Activated T-cell treated with anti-CD3 and anti-CD28 coated beads, Interleukin-2, amount 50 U/mL, for 48 hours (primary cell): ENCODE measurements around the gene ESRRB.
A peak's percentile ranks its signal among the peaks of the same experiment; 100 is the strongest.

Experiments used
- DNase-seq, 2 experiments: peaks; one replicate each; pipeline ENCODE4 v3.0.0-alpha.2; 2020

The ESRRB gene

DNA sequence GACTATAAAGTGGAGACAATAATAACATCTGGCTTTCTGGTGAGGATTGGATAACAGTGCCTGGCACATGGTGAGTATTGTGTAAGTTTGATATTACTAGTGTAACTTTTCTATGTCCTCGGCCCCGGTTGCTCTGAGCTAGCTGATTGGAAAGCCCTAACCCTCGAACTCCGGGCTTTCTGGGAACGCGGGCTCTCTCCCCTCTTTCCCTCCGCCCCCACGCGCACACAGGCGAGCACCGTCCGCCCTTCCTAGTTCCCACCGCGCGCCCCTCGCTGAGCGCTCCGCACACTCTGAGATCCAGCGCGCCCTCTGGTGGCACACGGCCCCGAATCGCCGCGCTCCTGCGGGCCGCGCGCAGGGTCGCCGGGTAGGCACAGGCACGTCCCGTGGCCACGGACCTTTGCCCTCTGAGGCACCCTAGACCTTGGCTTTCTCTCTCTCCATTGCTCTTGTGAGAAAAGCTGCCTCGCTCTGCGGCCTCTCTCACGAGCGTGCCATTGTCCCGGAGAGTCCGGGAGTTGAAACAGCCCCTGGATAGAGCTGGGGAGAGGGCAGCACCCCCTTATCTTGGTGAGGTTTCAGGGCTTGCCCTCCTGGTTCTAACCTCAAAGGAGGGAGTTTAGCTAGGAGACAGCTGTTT, 23.2 kb upstream of the ESRRB start:
- DNase-seq: peak; percentile 76 to 78

GRCh38 chr14:76354310-76354709, 21.6 kb upstream of the ESRRB start:
- no peak for DNase-seq

DNA sequence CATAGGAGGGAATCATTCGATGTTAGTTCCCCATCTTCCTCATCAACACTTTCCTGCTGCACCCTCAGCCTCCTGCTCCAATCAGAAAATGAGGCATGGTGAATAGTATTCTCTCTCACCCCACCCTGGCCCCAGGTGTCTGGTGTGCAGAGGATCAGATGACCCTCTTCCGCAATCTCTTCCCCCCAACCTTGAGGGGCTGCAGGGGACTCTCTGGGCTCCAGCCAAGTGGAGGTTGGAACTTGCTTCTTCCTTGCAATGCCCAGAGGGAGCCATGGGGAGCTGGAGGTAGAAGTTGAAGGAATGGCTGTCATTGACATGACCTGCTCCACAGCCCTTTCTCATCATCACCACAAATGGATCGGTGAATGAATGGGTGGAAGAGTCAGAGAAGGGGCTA, 20.2 kb upstream of the ESRRB start:
- no peak for DNase-seq

DNA sequence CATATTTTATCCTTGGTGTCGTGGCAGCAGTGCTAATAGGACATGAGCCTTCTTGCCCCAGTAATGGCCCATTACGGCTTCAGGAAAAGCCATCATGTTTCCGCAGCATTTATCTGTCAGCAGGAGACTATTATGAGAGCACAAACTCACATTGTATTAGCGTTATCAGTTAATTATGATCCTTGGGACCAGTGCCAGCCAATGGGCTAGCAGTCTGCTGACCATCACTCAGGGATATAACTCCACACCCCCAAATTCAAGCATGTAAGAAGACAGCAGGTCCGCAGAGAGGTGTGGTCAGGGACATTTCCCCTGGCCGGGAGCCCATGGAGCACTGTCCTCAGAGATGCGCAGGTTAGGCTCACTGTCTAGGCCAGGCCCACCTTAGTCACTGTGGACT, 4.9 kb upstream of the ESRRB start:
- DNase-seq: no peak

DNA sequence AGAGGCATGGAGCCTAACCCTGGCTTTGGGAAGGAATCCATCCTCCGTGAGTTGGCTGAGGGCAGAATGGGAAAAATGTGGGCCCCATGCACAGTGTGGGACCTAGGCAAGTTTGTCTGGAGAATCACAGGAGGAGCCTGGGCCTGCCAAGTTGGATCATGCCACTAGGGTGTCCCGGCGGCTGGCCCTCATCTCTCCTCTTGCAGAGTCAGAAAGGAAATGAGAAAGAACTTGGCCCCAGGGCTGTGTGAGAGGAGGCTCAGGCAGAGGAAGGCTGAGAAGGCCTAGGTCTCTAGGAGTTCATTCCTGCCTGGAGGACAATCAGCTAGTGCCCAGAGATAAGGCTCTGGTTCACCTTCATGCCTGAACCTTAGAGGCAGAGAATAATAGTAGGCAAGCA, 2.5 kb upstream of the ESRRB start:
- no peak for DNase-seq

DNA sequence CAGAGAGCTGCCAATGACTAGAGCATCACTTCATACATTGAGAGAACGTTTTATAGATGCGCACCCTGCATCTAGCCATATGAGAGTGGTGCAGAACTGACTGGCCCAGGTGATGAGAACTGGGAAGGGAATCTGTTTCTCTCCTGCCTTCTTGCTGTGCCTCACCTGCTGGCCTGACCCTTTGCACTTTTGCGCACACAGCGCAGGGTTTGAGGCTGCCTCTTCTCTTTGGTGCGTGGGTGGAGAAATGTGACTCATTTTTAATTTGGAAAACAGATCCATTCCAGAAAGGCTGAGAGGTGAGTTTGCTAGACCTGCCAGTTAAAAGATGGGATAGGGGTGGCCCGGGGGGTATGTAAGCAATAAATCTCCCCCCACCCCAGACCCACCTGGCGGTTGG, 453 bp upstream of the ESRRB start:
- no peak for DNase-seq

- DNase-seq: no peak
Observed at GRCh38 chr14:76376409-76376877, 506 bp downstream of the ESRRB start.

GRCh38 chr14:76376878-76377734, 1.2 kb downstream of the ESRRB start:
- no peak for DNase-seq

- DNase-seq: no peak
Observed at GRCh38 chr14:76377735-76378074, 1.8 kb downstream of the ESRRB start.

GRCh38 chr14:76380991-76381390, 5.1 kb downstream of the ESRRB start:
- DNase-seq: no peak

- DNase-seq: no peak
Observed at GRCh38 chr14:76381817-76382494, 6.0 kb downstream of the ESRRB start.

- no peak for DNase-seq
Observed at GRCh38 chr14:76382495-76382832, 6.5 kb downstream of the ESRRB start.

GRCh38 chr14:76385435-76385834, 9.5 kb downstream of the ESRRB start:
- no peak for DNase-seq

- peak; percentile 84 to 85 for DNase-seq
Observed at GRCh38 chr14:76386944-76387782, 11.2 kb downstream of the ESRRB start.

DNA sequence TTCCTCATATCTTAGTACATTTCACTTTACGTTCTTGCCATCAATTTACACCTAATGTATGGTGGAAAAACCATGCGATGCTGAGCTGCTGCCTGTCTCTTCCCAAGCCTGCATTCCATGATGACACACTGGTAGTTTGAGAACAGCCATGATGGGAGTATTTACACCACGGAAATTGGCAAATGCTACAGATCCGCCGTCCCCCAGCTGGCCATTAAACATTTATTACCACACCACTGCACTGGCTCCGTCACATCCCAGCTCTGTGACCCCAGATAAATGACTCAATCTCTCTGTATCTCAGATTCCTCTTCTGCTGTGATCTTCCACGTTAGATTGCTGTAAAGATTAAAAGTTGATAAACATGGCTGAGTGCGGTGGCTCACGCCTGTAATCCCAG, 13.9 kb downstream of the ESRRB start:
- DNase-seq: no peak

DNA sequence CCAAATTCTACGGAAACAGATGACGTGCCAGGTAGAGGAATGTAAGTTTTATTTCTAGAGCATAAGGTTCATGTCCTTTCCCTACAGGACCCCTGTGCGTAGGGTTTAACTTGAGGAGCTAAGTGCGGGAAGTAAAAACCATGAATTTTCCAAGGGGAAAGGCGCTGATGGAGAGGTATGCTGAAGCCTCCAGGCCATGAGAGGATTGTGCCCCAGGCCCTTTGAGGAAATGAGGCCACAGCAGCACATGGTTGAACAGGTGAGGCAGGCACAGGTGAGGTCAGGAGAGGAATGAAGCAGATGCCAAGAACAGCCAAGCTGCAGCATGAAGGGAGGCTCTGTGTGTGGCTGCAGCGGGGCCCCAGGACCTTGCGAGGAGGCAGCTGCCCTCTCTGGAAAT, 14.7 kb downstream of the ESRRB start:
- DNase-seq: no peak

GRCh38 chr14:76391981-76392690, 16.2 kb downstream of the ESRRB start:
- no peak for DNase-seq

GRCh38 chr14:76394569-76394968, 18.6 kb downstream of the ESRRB start:
- DNase-seq: no peak

- DNase-seq: no peak
Observed at GRCh38 chr14:76395161-76395560, 19.2 kb downstream of the ESRRB start.

- no peak for DNase-seq
Observed at GRCh38 chr14:76396714-76397187, 20.8 kb downstream of the ESRRB start.

DNA sequence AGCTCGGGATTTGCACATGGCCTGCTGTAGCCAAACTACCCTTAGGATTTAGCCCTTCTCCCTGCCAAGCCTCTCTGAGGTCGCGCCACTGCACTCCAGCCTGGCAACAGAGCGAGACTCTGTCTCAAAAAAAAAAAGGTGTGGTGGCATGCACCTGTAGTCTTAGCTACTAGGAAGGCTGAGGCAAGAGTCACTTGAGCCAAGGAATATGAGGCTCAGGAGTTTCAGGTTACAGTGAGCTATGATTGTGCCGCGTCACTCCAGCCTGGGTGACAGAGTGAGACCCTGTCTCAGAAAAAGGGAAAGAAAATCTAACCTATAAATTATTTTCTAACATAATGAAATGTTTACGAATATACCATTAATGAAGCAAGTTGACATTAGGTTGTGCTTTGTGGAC, 29.7 kb downstream of the ESRRB start:
- no peak for DNase-seq

DNA sequence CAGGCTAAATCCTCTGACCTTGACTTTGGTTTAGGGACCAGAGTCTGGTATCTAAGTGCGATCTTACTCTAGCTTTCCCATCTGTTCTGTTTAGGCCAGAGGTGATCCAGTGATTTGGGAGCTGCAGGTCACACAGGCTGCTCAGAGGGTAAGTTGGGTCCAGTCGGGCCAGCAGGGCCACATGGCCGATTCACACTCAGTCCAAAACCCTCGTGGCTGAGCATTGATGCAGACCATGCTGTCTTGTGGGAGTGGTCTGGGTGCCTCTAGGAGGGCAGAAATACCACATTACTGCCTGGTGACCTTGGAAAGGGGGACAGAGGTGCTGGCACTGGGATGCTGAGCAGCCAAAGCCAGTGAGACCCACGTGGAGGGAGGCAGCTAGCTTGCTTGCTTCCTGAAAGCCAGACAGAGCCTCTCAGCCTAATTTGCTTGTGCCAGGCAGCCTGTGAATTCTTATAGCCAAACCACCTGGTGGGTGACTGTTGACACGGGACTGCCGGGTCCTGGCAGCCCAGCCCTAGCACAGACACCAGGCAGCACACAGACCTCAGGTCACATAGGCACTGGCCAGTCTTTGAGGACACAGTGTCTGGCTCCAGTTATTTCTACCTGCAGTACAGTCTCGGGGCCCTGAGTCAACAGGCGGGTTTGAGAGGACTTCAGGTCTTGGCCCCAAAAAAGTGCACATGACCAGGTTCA, 31.7 kb downstream of the ESRRB start:
- no peak for DNase-seq
